Stimulated activated CD8-positive, alpha-beta memory T cell treated with anti-CD3 and anti-CD28 coated beads, Interleukin-7, amount 100 ng/mL, for 1 hour (primary cell): ENCODE measurements around the gene MSH4.
"Not testable (repeated sequence)": the region's sequence is repeated elsewhere in the genome, so short reads cannot be mapped to it uniquely, and the experiment has no call there.

Experiments used
- DNase-seq, 2 donors: peaks; one replicate each; pipeline ENCODE4 v3.0.0-alpha.2; 2020; ENCODE audit warnings: low read depth in 2 of 2

MSH4 gene

DNA sequence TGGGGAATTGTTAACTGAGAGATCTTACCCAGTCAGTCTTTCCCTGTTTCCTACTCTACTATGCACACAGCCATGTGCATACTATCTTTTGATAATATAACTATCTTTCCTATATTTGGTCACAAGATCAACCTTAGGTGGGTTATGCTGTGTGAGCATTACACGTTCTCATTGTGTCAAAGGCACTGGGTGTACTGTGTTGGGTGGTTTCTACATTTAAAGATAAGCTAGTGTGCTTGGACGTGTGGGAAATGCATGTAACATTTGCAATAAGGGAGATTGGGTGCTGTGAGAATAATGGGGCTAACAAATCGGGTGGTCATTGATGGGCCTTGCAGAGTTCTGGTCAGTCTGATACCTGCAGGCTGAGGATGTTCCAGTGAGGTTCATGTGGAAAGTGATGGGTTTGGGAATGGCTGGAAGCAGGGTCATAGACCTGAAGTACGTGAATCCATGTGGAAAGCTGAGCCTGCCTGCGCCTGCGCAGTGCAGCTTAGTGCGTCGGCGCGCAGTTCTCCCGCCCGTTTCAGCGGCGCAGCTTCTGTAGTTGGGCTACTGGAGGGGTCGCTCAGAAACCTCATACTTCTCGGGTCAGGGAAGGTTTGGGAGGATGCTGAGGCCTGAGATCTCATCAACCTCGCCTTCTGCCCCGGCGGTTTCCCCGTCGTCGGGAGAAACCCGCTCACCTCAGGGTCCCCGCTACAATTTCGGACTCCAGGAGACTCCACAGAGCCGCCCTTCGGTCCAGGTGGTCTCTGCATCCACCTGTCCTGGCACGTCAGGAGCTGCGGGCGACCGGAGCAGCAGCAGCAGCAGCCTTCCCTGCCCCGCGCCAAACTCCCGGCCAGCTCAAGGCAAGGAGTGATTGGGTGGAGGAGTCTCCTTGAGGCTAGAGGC lies at the start of gene MSH4:
TSS of gene MSH4 (plus strand) at position 507 of the 897 bp plus-strand sequence. CDS start at position 611, 104 bp downstream.
- no peak for DNase-seq

DNA sequence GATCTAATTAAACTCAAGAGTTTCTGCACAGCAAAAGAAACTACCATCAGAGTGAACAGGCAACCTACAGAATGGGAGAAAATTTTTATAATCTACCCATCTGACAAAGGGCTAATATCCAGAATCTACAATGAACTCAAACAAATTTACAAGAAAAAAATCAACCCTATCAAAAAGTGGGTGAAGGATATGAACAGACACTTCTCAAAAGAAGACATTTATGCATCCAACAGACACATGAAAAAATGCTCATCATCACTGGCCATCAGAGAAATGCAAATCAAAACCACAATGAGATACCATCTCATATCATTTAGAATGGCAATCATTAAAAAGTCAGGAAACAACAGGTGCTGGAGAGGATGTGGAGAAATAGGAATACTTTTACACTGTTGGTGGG lies 39.5 kb upstream of the MSH4 start:
- DNase-seq, result not testable (repeated sequence)

DNA sequence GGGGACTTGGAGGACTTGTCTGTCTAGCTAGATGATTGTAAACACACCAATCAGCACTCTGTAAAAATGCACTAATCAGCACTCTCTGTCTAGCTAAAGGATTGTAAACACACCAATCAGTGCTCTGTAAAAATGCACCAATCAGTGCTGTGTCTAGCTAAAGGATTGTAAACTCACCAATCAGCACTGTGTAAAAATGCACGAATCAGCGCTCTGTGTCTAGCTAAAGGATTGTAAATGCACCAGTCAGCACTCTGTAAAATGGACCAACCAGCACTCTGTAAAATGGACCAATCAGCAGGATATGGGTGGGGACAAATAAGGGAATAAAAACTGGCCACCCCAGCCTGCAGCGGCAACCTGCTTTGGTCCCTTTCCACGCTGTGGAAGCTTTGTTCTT lies 38.1 kb upstream of the MSH4 start:
- not testable (repeated sequence) for DNase-seq

DNA sequence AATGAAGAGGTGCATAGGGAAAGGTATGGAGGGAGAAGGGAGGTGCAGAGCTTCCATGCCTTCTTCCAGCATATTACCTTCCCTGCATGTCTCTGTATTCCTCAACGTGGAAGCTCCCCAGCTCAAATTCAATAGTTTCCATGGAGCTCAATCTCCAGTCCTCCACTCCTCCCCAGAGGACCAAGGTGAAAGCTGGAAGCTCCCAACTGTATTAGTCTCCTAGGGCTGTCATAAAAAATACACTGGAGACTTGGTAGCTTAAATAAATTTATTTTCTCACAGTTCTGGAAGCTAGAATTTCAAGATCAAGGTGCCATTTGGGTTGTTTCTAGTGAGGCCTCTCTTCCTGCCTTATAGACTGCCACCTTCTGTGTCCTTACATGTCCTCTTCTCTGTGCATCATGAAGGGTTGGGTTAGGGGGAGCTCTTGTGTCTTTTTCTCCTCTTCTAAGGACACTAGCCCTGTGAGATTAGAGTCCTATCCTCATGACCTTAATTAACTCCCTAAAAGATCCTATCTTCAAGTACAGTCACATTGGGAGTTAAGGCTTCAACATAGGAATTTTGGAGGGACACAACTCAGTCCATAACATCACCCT lies 32.5 kb upstream of the MSH4 start:
- no peak for DNase-seq

DNA sequence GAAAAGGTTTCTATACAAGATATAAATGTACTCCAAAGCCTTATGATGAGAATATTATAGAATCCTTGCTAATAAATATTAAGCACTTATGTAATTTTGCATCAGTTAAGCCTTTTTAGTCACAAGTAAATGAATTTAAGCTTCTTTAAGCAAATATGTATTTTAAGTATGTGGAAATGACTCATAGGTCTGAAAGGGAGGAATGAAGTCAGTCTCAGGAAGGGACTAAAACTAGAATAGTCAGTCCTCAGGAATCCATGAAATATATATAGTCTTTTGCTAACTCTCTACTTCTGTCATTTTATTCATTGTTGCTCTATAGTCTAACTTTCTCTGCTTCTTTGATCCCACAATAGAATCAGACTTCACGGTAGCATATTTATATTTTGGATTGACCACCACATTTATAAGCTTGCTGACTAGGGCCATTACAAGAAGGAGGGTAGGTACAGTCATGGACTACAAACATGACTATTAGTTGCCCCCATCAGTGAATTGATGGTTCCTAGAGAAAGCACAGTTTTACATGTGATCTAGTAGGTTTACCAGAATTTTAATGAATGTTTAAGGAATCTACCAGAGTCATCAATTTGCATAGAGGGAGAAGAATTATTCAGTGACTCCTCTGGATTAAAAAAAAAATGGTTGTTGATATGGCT lies 30.9 kb upstream of the MSH4 start:
- DNase-seq, result no peak

DNA sequence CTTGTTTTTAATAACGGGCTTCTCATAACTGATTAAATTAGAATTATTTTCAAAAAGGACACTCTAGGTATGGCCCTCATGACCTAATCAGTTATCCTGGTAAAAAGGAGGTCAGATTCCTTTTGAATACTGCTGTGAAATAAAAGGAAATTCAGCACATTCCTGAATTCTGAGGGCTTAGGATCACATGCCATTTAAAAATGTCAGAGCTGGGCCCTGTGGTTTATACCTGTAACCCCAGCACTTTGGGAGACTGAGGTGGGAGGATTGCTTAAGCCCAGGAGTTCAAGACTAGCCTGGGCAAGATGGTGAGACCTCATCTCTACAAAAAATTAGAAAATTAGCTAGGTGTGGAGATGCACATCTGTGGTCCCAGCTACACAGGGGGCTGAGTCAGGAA lies 28.7 kb upstream of the MSH4 start:
- DNase-seq, result no peak

DNA sequence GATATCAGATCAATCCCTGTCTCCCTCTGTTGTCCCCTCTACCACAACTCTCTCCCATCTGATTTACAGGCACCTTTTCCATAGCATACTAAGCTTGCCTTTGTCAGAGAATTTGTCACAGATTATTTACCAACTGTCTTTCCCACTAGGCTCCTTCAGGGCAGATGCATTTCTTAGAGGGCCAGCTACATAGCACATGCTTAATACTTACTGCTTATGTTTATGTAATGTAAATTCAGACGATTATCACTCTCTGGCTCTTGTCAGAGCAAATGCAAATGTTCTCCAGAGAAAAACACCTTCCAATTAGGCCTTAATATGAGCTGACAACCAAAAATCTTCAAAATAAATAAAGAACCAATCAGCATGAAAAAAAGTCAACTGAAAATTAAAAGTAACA lies 25.9 kb upstream of the MSH4 start:
- no peak for DNase-seq

DNA sequence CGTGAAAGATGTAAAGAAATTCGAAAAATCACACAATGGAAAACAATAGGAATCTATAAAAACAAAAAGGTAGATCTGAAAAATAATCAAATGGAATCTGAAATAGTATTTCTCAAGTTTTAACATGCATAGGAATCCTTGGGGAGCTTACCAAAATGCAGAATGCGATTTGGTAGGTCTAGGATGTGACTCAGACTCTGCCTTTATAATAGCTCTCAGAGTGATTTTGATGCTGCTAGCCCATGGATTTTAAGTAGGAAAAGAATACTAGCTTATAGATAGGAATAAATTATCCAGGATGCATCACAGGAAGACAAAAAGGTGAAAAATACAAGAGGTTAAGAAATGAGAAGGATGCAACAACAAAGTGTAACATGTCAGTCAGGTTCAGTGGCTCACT lies 24.7 kb upstream of the MSH4 start:
- no peak for DNase-seq

DNA sequence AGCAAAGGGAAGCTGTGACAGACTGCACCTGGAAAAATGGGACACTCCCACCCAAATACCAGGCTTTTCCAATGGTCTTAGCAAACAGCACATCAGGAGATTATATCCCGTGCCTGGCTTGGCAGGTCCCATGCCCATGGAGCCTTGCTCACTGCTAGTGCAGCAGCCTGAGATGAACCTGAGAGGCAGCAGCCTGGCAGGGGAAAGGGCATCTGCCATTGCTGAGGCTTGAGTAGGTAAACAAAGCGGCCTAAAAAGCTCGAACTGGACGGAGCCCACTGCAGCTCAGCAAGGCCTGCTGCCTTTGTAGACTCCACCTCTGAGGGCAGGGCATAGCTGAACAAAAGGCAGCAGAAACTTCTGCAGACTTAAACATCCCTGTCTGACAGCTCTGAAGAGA lies 18.9 kb upstream of the MSH4 start:
- not testable (repeated sequence) for DNase-seq

DNA sequence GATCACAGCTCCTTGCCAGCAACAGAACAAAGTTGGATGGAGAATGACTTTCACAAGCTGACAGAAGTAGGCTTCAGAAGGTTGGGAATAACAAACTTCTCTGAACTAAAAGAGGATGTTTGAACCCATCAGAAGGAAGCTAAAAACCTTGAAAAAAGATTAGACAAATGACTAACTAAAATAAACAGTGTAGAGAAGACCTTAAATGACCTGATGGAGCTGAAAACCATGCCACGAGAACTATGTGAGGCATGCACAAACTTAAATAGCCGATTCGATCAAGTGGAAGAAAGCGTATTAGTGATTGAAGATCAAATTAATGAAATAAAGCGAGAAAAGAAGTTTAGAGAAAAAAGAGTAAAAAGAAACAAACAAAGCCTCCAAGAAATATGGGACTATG lies 18.0 kb upstream of the MSH4 start:
- not testable (repeated sequence) for DNase-seq

DNA sequence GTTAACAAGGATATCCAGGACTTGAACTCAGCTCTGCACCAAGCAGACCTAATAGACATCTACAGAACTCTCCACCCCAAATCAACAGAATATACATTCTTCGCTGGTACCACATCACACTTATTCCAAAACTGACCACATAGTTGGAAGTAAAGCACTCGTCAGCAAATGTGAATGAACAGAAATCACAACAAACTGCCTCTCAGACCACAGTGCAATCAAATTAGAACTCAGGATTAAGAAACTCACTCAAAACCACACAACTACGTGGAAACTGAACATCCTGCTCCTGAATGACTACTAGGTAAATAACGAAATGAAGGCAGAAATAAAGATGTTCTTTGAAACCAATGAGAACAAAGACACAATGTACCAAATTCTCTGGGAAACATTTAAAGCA lies 16.5 kb upstream of the MSH4 start:
- not testable (repeated sequence) for DNase-seq

DNA sequence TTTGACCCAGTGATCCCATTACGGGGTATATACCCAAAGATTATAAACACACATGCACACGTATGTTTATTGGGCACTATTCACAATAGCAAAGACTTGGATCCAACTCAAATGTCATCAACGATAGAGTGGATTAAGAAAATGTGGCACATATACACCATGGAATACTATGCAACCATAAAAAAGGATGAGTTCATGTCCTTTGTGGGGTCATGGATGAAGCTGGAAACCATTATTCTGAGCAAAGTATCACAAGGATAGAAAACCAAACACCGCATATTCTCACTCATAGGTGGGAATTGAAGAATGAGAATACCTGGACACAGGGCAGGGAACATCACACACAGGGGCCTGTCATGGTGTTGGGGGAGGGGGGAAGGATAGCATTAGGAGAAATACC lies 12.8 kb upstream of the MSH4 start:
- not testable (repeated sequence) for DNase-seq

DNA sequence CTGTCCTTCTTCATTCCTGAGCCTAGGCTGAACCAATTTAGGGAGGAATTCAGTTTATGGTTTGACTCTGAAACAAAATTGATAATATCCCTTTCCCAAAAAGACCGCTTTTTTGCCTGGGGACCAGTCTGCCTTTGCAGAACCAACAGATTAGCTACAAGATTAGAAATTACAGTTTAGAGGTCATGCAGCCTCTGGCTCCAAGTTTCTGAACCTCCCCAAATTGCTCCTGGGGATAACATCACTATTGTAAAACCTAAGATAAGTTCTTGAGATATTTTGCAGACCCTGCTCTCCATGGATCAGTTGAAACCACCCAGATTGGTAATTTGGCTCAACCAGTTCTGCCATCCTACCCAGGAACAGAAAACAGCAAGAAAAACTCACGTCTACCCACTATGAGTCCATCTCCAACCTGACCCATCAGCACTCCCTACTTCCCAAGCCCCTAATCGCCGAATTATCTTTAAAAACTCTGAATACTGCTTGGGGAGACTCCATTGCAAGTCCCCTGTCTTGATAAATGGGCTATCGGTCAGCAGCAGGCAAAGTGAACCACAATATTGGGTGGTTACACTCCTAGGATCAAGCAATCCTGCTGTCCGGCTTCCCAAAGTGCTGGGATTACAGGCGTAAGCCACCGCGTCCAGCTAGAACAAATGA lies 11.2 kb upstream of the MSH4 start:
- DNase-seq, result no peak

DNA sequence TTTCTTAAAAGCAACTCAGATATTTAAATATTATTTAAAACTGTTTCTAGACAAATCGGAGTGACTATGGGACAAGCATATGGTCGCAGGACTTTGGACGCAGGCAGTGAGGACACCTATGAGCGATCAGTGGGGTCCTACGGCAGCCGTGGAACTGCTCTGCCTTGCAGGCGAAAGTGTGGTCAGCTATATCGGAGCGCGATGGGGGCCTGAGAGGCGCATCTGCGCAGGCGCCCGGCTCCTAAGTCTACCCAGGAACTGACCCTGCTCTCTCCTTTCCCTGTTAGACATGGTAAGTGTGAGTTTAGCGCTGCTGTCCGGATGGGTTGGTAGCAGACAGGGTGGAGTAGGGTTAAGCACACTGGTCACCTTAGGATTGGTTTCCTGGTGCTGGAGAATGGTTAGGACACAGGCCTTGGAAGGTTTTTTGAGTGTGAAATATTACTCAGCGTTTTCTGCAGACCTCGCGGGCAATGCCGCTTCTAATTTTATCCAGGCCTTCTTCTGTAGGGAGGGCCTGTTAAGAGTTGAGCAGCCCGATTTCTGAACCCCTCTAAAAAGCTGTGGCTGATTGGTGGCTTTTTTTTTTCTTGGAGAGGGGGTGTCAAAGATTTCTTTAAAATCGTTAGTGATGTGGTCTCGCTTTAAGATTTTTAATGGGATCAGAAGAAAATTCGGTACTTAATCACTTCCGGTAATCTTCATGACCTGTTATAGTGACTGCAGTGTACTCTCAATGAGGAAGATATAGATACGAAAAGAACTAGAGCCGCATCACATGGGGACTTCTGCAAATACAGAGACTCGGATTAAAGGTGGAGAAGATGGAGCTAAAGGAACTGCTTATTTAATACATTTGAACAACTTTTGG lies 10.5 kb upstream of the MSH4 start, which contains the start of gene RABGGTB:
TSS of gene RABGGTB (plus strand) at position 274 of the 871 bp plus-strand sequence. CDS start at position 290, 16 bp downstream.
- DNase-seq, result peak; percentile 86 to 90

DNA sequence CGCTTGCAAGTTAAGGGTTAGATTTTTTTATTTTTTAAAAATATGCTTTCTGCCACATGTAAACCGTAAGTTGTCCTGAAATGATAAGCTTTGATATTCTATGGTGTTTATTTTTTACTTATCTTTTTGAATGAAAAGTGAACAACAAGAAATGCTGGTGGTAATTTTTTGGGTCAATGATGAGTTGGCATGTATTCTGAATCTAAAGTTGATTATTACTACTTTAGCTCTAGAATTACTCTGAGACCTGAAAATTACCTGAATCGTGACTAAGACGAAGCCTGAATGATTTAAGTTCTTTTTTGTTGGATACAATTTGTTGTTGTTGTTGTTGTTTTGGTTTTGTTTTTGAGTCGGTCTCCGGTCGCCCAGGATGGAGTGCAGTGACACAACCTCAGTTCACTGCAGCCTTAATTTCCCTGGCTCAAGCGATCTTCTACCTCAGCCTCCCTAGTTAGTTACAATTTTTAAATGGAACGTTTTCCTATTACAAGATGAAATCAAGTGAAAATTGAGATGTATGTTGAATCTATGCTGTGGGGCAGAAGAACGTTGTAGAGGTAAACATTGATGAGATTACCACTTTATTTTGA lies 9.7 kb upstream of the MSH4 start:
- no peak for DNase-seq

DNA sequence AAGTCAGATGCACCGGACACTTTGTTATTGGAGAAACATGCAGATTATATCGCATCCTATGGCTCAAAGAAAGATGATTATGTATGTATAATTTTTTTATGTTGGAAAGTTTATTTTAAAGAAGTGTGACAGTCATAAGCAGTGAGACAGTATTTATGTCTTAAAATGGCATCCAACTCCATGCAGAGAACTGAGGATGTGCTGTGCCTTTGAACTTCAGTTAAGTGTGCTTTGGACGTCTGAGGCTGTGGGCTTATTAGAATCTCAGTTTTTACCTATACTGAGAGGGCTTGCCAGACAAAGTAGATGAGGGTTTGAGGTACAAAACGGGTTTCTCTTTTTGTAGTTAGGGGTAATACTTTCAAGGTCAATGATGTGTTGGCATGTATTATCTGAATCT lies 9.2 kb upstream of the MSH4 start:
- no peak for DNase-seq

DNA sequence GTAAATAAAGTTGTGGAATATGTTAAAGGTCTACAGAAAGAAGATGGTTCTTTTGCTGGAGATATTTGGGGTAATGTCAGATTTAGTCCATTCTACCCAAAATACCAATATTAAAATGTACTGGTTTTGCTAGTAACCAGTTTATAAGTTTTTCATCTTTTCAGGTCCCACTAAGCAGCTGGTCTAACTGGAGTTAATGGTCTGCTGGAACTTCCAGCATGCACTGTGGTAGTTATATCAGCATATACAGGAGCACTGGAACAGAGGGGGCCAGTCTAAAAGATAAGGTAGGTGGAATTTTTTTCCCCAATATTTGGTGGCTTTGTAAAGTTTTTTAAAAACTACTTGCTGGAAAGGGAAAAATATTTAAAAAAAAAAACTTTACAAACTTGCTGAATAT lies 6.7 kb upstream of the MSH4 start:
- DNase-seq, result no peak

DNA sequence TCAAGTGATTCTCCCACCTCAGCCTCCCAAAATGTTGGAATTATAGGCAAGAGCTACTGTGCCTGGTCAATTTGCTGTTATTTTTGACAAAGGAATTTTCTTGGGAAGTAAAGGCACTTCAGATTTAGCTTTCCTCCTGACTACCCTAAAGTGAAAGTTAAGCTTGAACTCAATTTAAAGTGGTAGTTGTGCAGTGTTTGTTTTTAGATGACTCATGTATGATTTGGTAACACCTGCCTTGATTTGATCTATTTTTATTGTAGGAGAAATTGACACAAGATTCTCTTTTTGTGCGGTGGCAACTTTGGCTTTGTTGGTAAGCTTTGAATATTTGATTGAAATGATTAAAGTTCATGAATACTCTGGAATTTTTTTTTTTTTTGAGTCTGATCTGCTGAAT lies 5.7 kb upstream of the MSH4 start:
- DNase-seq, result no peak

DNA sequence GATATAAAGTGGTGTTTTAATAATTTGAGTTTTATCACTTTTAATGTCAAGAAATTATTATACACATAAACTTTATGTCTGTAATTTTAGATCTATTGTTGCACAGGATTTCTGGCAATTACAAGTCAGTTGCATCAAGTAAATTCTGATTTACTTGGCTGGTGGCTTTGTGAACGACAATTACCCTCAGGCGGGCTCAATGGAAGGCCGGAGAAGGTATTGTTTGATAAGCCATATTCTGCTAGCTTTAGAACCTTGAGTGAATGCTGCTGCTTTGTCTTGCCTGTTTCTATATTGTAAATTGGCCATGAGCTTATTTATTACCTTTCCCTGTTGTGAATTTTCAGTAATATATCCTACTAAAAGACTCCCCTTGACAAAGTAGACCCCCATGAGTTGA lies 4.6 kb upstream of the MSH4 start:
- DNase-seq, result no peak

DNA sequence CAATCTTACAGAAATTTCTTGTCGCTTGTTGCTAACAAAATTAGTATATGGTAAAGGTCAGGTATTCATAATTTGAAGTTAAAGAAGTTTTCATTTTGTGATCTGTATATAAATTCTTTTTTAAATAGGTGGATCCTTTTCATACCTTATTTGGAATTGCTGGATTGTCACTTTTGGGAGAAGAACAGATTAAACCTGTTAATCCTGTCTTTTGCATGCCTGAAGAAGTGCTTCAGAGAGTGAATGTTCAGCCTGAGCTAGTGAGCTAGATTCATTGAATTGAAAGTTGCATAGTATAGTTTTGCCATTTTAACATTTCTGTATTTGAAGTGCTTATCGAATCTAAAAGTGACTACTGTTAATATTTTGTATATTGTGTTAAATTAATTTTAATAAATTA lies 2.3 kb upstream of the MSH4 start:
- DNase-seq, result no peak

DNA sequence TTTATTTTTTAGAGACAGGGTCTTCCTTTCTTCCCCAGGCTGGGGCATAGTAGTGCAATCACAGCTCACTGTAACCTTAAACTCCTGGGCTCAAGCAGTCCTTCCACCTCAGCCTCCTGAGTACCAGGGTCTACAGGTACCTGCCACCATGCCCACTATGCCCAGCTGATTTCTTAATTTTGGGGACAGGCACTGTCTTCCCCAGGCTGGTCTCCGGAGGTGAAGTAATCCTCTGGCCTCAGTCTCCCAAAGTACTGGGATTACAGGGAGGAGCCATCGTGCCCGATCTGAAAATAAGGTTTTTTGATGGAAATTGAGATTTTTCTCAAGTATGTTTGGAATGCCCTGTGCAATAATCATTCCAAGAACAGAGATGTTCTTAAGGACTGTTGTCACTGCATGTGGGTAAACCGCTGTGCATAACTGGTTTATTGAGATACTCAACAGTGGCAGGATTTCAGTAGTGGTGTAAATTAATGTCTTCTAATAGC lies 934 bp upstream of the MSH4 start:
- DNase-seq, result no peak
